Lower leg skin (tissue), 3 donors: ENCODE data around the gene SHANK1.
"Not testable (repeated sequence)": the region's sequence is repeated elsewhere in the genome, so short reads cannot be mapped to it uniquely, and the experiment has no call there.

Source experiments
- POLR2A ChIP-seq, 2 donors: fragments of 450-650 bp; IDR thresholded peaks; one replicate each; pipeline ENCODE4 v1.6.1; 2016 to 2017; ENCODE audit warnings: antibody characterized with exemption in 2 of 2, mild to moderate bottlenecking in 1 of 2, moderate library complexity in 1 of 2
- TF ChIP-seq, protein P1 (sequence below), 3 donors: fragments of 450-650 bp; IDR thresholded peaks; one replicate each; pipeline ENCODE4 v1.5.1; 2016; ENCODE audit warnings: antibody characterized with exemption in 3 of 3, mild to moderate bottlenecking in 3 of 3, moderate library complexity in 2 of 3

- TF ChIP-seq, protein P1, sequence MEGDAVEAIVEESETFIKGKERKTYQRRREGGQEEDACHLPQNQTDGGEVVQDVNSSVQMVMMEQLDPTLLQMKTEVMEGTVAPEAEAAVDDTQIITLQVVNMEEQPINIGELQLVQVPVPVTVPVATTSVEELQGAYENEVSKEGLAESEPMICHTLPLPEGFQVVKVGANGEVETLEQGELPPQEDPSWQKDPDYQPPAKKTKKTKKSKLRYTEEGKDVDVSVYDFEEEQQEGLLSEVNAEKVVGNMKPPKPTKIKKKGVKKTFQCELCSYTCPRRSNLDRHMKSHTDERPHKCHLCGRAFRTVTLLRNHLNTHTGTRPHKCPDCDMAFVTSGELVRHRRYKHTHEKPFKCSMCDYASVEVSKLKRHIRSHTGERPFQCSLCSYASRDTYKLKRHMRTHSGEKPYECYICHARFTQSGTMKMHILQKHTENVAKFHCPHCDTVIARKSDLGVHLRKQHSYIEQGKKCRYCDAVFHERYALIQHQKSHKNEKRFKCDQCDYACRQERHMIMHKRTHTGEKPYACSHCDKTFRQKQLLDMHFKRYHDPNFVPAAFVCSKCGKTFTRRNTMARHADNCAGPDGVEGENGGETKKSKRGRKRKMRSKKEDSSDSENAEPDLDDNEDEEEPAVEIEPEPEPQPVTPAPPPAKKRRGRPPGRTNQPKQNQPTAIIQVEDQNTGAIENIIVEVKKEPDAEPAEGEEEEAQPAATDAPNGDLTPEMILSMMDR (IDR thresholded peaks at IDR 0.05) = not testable (repeated sequence)
- TF ChIP-seq POLR2A (IDR thresholded peaks at IDR 0.05) = not testable (repeated sequence)
These were observed 106.8 kb downstream of the SHANK1 start for GRCh38 chr19:50612504-50613404.
